ENCODE results near the gene FGF19. TPM values are rescaled to one million over a fixed set of nuclear protein-coding genes. Genes with fewer than 3 reads are reported as not detected.

FGF19 gene
- total RNA-seq, 1 donor from 2014 or later = not detected

GRCh38 chr11:69649576-69649900 is 54.3 kb downstream of the FGF19 start:
- Mint-ChIP-seq H3K27ac (no peak overlapping the region), H3K4me3 (no peak overlapping the region), H3K9me3 (no peaks in the 10 kb centered on the region), H3K27me3 (no peaks in the 10 kb centered on the region), H3K36me3 (ENCODE audit: low read depth) (peaks cover 27% of the 10 kb centered on the region), H3K4me1 (peaks cover 7% of the 10 kb centered on the region)
- ChIA-PET CTCF (no interaction called here), POLR2A (no interaction called here)
- no peak for TF ChIP-seq CTCF (IDR thresholded peaks at IDR 0.05)
- no peak for ATAC-seq (ENCODE audit: low read depth)
- DNase-seq = no peak
- intact Hi-C loops (cut with micrococcal nuclease) = loop anchor here (10.0 kb wide), 1 partner anchor 895 kb away; the partner anchor contains the start of gene TESMIN

- POLR2A ChIA-PET = no interaction called here
- CTCF ChIA-PET = no interaction called here
- peaks cover 7% of the 10 kb centered on the region for H3K4me1 Mint-ChIP-seq
- no peaks in the 10 kb centered on the region for H3K27me3 Mint-ChIP-seq
- no peak overlapping the region for H3K4me3 Mint-ChIP-seq
- intact Hi-C loops (cut with micrococcal nuclease) = loop anchor here (10.0 kb wide), 1 partner anchor 894 kb away; the partner anchor contains the start of gene TESMIN
- DNase-seq (no peak), ATAC-seq (ENCODE audit: low read depth) (no peak)
- H3K36me3 Mint-ChIP-seq (ENCODE audit: low read depth) = peaks cover 26% of the 10 kb centered on the region
- H3K9me3 Mint-ChIP-seq = no peaks in the 10 kb centered on the region
- TF ChIP-seq CTCF (IDR thresholded peaks at IDR 0.05) = no peak
- no peak overlapping the region for H3K27ac Mint-ChIP-seq
Measured at GRCh38 chr11:69648679-69649575, 54.9 kb downstream of the FGF19 start.

Other genes with a start within 250 kb of the FGF19 start
- not detected in 2 replicates for gene LINC01488, start 222.4 kb downstream of the FGF19 start, total RNA-seq
- 7.5 and 10.5 TPM in 2 replicates for gene CCND1, start 62.9 kb downstream of the FGF19 start, total RNA-seq
- 46.3 and 52.5 TPM in 2 replicates for gene LTO1, start 28.7 kb downstream of the FGF19 start, total RNA-seq
- gene FGF4, start 71.3 kb upstream of the FGF19 start, total RNA-seq = not detected in 2 replicates
- not detected in 2 replicates for gene FGF3, start 115.4 kb upstream of the FGF19 start, total RNA-seq

Data from activated B cell treated with CpG ODN at 0.5 μM for 24 hours (primary cell).